GM18508 (cell line): ENCODE data around the gene DLD.
"Not testable (repeated sequence)": the region's sequence is repeated elsewhere in the genome, so short reads cannot be mapped to it uniquely, and the experiment has no call there.

Experiments
- ATAC-seq: cut with Tn5 transposase; IDR thresholded peaks from one replicate; pipeline ENCODE4 v1.9.1; 2021; ENCODE audit warnings: moderate number of reproducible peaks; ENCODE audit not compliant: insufficient read depth, unreplicated experiment

DLD gene

GRCh38 chr7:107870427-107871000 lies 20.5 kb upstream of the DLD start:
- no peak for ATAC-seq

DNA sequence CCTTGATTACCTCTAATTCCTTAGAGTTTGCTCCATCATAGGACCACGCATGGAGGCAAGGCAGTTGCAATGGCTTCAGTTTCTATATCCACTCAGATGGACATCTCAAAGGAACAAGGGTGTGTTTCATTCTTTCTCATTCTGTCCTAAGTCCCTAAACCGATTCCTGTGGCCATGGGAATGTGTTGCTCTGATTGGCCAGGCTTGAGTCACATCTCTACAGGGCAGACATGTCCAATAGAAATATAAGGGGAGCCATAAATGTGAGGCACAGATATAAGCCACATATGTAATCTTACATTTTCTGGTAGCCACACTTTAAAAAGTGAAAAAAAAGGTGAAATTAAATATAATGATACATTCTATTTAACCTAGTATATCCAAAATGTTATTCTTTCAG lies 16.9 kb upstream of the DLD start:
- no peak for ATAC-seq

DNA sequence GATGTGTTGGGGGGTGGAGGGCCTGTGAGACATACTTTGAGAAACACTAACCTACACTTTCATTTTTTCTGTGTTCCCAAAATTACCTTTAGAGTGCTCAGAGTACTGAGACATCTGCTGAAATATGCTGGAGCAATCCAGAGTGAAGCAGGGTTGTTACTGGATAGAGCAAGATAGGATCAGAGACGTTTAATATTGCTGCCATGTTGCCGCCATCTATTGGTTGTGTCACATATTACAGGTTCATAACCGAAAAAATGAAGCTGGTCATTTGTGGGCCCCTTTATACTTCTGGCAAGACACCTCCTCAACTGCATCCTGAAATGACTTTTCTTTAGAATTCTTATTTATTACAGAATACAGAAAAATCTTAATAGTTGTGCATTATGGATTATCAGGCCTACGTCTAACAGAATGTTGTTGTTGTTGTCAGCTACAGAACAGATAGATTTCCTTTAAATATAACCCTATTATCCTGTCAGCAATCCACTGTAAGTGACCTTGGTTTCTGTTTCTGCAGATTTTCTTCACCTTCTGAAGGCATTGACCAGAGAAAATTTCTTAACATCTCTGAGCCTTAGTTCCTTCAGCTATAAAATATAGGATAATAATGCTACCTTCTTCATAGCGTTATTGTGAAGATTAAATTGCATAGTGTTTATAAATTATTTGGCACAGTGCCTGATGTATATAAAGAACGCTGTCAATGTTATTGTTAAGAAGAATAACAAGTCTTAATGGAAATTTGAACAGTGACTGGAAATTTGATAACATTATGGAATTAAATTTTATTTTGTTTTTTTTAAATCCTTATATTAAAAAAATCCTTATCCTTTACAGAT lies 16.2 kb upstream of the DLD start:
- ATAC-seq = no peak

DNA sequence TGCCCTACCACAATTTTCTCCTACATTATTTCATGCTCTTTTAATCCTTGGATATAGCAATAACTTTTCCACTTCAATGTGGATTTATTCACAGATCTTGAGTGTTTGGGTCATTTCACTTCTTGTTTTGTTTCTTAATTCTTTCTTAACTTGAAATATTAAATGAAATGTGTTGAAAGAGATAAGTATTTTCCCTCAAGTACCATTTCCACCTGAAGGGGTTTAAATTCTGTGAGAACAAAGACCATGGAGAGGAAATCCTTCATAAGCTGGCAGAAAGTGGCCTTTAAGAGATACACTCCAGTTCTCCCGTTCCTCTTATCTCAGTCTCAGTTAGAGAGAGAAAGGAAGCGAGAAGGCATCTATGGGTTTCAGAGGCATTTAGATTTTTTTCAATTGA lies 14.1 kb upstream of the DLD start:
- ATAC-seq = no peak

GRCh38 chr7:107877731-107878382 lies 13.1 kb upstream of the DLD start:
- ATAC-seq = no peak

GRCh38 chr7:107878636-107879035 lies 12.3 kb upstream of the DLD start:
- ATAC-seq = no peak

- peak; percentile 70 for ATAC-seq
These were observed 11.5 kb upstream of the DLD start for GRCh38 chr7:107879400-107880035.

DNA sequence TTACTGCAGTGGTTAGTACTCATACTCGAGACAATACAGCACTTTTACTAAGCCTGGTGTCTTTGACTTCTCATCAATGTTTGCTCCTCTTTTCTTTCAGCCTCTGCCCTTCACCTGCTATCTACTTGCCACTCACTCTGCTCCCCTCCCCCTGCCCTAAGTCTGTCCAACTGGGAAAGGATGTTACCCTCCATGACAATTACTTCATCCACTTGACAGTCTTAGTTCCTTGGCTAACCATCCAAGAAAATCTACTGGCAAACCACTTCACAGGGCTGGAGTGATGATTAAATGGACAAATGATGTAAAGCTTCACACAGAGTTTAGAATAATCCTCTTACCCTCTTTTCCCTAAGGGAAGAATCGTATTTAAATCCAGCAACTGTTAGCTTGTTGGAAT lies 8.2 kb upstream of the DLD start:
- ATAC-seq = no peak

DNA sequence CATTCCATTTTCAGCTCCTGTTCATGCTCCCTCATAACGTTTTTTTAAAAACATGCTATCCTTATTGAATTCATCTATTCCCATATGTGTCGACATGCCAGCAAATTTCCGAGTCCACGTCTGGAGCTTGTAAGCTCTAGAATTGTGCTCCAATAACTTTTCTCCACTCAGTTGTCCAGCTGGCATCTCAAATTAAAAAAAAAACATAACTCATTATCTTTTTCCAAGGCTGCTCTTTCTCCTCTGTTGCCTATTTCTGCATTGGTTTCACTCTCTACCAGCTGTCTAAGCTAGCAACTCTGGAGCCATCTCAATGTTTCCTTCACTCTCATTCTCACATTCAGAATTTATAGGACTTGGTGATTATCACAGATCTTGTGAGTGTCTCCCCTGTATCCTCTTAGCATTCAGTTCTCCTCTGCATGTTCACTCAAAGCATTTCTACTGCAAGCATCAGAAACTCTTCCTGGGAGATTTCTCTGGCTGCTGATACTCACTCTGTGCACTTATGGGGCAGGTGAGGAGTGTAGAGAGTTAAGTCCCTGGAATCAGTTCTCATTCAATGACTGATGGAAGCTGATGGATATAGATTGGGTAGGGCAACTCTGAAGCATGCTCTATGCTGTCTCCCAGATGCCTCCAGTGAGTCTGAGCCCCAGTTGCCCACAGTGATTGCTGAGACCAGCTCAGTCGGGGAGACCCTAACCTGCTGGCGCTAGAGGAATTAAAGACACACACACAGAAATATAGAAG lies 6.7 kb upstream of the DLD start:
- no peak for ATAC-seq

DNA sequence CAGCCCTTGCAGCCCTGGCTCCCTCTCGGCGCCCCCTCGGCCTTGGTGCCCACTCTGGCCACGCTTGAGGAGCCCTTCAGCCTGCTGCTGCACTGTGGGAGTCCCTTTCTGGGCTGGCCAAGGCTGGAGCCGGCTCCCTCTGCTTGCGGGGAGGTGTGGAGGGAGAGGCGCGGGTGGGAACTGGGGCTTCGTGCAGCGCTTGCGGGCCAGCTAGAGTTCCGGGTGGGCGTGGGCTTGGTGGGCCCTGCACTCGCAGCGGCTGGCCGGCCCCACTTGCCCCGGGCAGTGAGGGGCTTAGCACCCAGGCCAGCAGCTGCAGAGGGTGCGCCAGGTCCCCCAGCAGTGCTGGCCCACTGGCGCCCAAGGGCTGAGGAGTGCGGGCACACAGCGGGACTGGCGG lies 3.2 kb upstream of the DLD start:
- not testable (repeated sequence) for ATAC-seq

- ATAC-seq = no peak
These were observed 991 bp upstream of the DLD start for GRCh38 chr7:107889992-107890391.

GRCh38 chr7:107890493-107890961 lies 456 bp upstream of the DLD start:
- ATAC-seq = no peak

GRCh38 chr7:107891636-107892366 lies 818 bp downstream of the DLD start:
- ATAC-seq = peak; percentile 22

DNA sequence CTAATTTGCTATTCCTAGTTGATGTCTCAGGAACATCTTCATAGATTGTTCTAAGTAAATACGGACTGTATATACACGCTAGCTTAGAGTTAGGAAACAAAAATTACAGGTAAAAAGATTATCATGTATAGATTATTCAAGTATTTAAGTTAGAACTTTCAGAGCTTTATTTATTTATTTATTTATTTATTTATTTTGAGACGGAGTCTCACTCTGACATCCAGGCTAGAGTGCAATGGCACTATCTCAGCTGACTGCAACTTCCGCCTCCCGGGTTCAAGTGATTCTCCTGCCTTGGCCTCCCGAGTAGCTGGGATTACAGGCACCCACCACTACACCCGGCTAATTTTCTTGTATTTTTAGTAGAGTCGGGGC lies 1.4 kb downstream of the DLD start:
- not testable (repeated sequence) for ATAC-seq

GRCh38 chr7:107898997-107899594 lies 8.1 kb downstream of the DLD start:
- ATAC-seq = no peak

GRCh38 chr7:107900496-107901015 lies 9.6 kb downstream of the DLD start:
- ATAC-seq = no peak

- no peak for ATAC-seq
These were observed 11.4 kb downstream of the DLD start for GRCh38 chr7:107902381-107902780.

GRCh38 chr7:107907790-107908189 lies 16.8 kb downstream of the DLD start:
- ATAC-seq = no peak

- ATAC-seq = no peak
These were observed 18.5 kb downstream of the DLD start for GRCh38 chr7:107909445-107909844.
